ENCODE data around the gene VTI1A. TPM values are rescaled to one million over a fixed set of nuclear protein-coding genes. Genes with fewer than 3 reads are reported as not detected.

VTI1A gene
- total and polyA plus RNA-seq, 9 donors: 8.8 to 23.5 (median 13.4) TPM

- DNase-seq: no peak
- H3K27ac ChIP-seq (ENCODE audit: low read length): no peak overlapping the region
- no peaks in the 10 kb centered on the region for H3K4me1 ChIP-seq (ENCODE audit: control insufficient read depth, insufficient read depth, low read length)
- H3K27me3 ChIP-seq (ENCODE audit: control insufficient read depth, insufficient read depth, low read length): no peaks in the 10 kb centered on the region
- H3K4me3 ChIP-seq (ENCODE audit: low read length): no peak overlapping the region
- no peaks in the 10 kb centered on the region for H3K36me3 ChIP-seq (ENCODE audit: control insufficient read depth, insufficient read depth, low read length)
- no peaks in the 10 kb centered on the region for H3K9me3 ChIP-seq (replicated peaks; ENCODE audit: control insufficient read depth, low read depth, low read length)
Measured at GRCh38 chr10:112515126-112515525, 68.1 kb downstream of the VTI1A start.

GRCh38 chr10:112515852-112516251 is 68.8 kb downstream of the VTI1A start:
- no peaks in the 10 kb centered on the region for H3K27me3 ChIP-seq (ENCODE audit: control insufficient read depth, insufficient read depth, low read length)
- H3K36me3 ChIP-seq (ENCODE audit: control insufficient read depth, insufficient read depth, low read length): no peaks in the 10 kb centered on the region
- H3K27ac ChIP-seq (ENCODE audit: low read length): no peak overlapping the region
- no peak overlapping the region for H3K4me3 ChIP-seq (ENCODE audit: low read length)
- H3K9me3 ChIP-seq (replicated peaks; ENCODE audit: control insufficient read depth, low read depth, low read length): no peaks in the 10 kb centered on the region
- H3K4me1 ChIP-seq (ENCODE audit: control insufficient read depth, insufficient read depth, low read length): no peaks in the 10 kb centered on the region
- no peak for DNase-seq
- WGBS (ENCODE audit: insufficient coverage): no CpG with 5 or more reads among the region's 2 CpGs

GRCh38 chr10:112517451-112517862 is 70.4 kb downstream of the VTI1A start:
- no peaks in the 10 kb centered on the region for H3K36me3 ChIP-seq (ENCODE audit: control insufficient read depth, insufficient read depth, low read length)
- WGBS (ENCODE audit: insufficient coverage): 100% methylated on average over 3 of the region's 5 CpGs

GRCh38 chr10:112519133-112519761 is 72.2 kb downstream of the VTI1A start:
- H3K27me3 ChIP-seq (ENCODE audit: control insufficient read depth, insufficient read depth, low read length): no peaks in the 10 kb centered on the region
- H3K9me3 ChIP-seq (replicated peaks; ENCODE audit: control insufficient read depth, low read depth, low read length): no peaks in the 10 kb centered on the region
- H3K4me3 ChIP-seq (ENCODE audit: low read length): no peak overlapping the region
- no peaks in the 10 kb centered on the region for H3K4me1 ChIP-seq (ENCODE audit: control insufficient read depth, insufficient read depth, low read length)
- DNase-seq: no peak
- no peak overlapping the region for H3K27ac ChIP-seq (ENCODE audit: low read length)
- no peaks in the 10 kb centered on the region for H3K36me3 ChIP-seq (ENCODE audit: control insufficient read depth, insufficient read depth, low read length)
- 94% methylated on average over 2 of the region's 5 CpGs for WGBS (ENCODE audit: insufficient coverage)

More at GRCh38 chr10:112517451-112517862, 70.4 kb downstream of the VTI1A start:
- Histone ChIP-seq H3K27me3 (ENCODE audit: control insufficient read depth, insufficient read depth, low read length) (no peaks in the 10 kb centered on the region), H3K9me3 (replicated peaks; ENCODE audit: control insufficient read depth, low read depth, low read length) (no peaks in the 10 kb centered on the region), H3K4me1 (ENCODE audit: control insufficient read depth, insufficient read depth, low read length) (no peaks in the 10 kb centered on the region), H3K4me3 (ENCODE audit: low read length) (no peak overlapping the region), H3K27ac (ENCODE audit: low read length) (no peak overlapping the region)
- DNase-seq: no peak

- H3K27ac ChIP-seq (ENCODE audit: low read length): no peak overlapping the region
- H3K4me3 ChIP-seq (ENCODE audit: low read length): no peak overlapping the region
- WGBS (ENCODE audit: insufficient coverage): no CpG with 5 or more reads among the region's 1 CpG
- DNase-seq: no peak
- H3K4me1 ChIP-seq (ENCODE audit: control insufficient read depth, insufficient read depth, low read length): no peaks in the 10 kb centered on the region
- H3K36me3 ChIP-seq (ENCODE audit: control insufficient read depth, insufficient read depth, low read length): no peaks in the 10 kb centered on the region
- H3K27me3 ChIP-seq (ENCODE audit: control insufficient read depth, insufficient read depth, low read length): no peaks in the 10 kb centered on the region
- no peaks in the 10 kb centered on the region for H3K9me3 ChIP-seq (replicated peaks; ENCODE audit: control insufficient read depth, low read depth, low read length)
Measured at GRCh38 chr10:112520914-112521313, 73.9 kb downstream of the VTI1A start.

GRCh38 chr10:112524641-112525040 is 77.6 kb downstream of the VTI1A start:
- no peaks in the 10 kb centered on the region for H3K36me3 ChIP-seq (ENCODE audit: control insufficient read depth, insufficient read depth, low read length)
- DNase-seq: no peak
- H3K4me1 ChIP-seq (ENCODE audit: control insufficient read depth, insufficient read depth, low read length): no peaks in the 10 kb centered on the region
- H3K27me3 ChIP-seq (ENCODE audit: control insufficient read depth, insufficient read depth, low read length): no peaks in the 10 kb centered on the region
- H3K27ac ChIP-seq (ENCODE audit: low read length): no peak overlapping the region
- no peaks in the 10 kb centered on the region for H3K9me3 ChIP-seq (replicated peaks; ENCODE audit: control insufficient read depth, low read depth, low read length)
- H3K4me3 ChIP-seq (ENCODE audit: low read length): no peak overlapping the region

- no peaks in the 10 kb centered on the region for H3K36me3 ChIP-seq (ENCODE audit: control insufficient read depth, insufficient read depth, low read length)
- no peaks in the 10 kb centered on the region for H3K4me1 ChIP-seq (ENCODE audit: control insufficient read depth, insufficient read depth, low read length)
- DNase-seq: no peak
- no peaks in the 10 kb centered on the region for H3K9me3 ChIP-seq (replicated peaks; ENCODE audit: control insufficient read depth, low read depth, low read length)
- no peak overlapping the region for H3K27ac ChIP-seq (ENCODE audit: low read length)
- WGBS (ENCODE audit: insufficient coverage): no CpG with 5 or more reads among the region's 3 CpGs
- no peak overlapping the region for H3K4me3 ChIP-seq (ENCODE audit: low read length)
- no peaks in the 10 kb centered on the region for H3K27me3 ChIP-seq (ENCODE audit: control insufficient read depth, insufficient read depth, low read length)
Measured at GRCh38 chr10:112525200-112525599, 78.2 kb downstream of the VTI1A start.

GRCh38 chr10:112526139-112526538 is 79.1 kb downstream of the VTI1A start:
- no peaks in the 10 kb centered on the region for H3K9me3 ChIP-seq (replicated peaks; ENCODE audit: control insufficient read depth, low read depth, low read length)
- no peak overlapping the region for H3K4me3 ChIP-seq (ENCODE audit: low read length)
- no peaks in the 10 kb centered on the region for H3K4me1 ChIP-seq (ENCODE audit: control insufficient read depth, insufficient read depth, low read length)
- 67% methylated on average over 1 of the region's 3 CpGs for WGBS (ENCODE audit: insufficient coverage)
- H3K27ac ChIP-seq (ENCODE audit: low read length): no peak overlapping the region
- H3K27me3 ChIP-seq (ENCODE audit: control insufficient read depth, insufficient read depth, low read length): no peaks in the 10 kb centered on the region
- no peaks in the 10 kb centered on the region for H3K36me3 ChIP-seq (ENCODE audit: control insufficient read depth, insufficient read depth, low read length)
- no peak for DNase-seq

- peak; percentile 82 for DNase-seq
- H3K36me3 ChIP-seq (ENCODE audit: control insufficient read depth, insufficient read depth, low read length): no peaks in the 10 kb centered on the region
- H3K27me3 ChIP-seq (ENCODE audit: control insufficient read depth, insufficient read depth, low read length): no peaks in the 10 kb centered on the region
- H3K4me1 ChIP-seq (ENCODE audit: control insufficient read depth, insufficient read depth, low read length): no peaks in the 10 kb centered on the region
- H3K4me3 ChIP-seq (ENCODE audit: low read length): peak overlapping the region; percentile 18
- H3K27ac ChIP-seq (ENCODE audit: low read length): peak overlapping the region; percentile 77
- H3K9me3 ChIP-seq (replicated peaks; ENCODE audit: control insufficient read depth, low read depth, low read length): no peaks in the 10 kb centered on the region
- 38% methylated on average over 4 of the region's 10 CpGs for WGBS (ENCODE audit: insufficient coverage)
Measured at GRCh38 chr10:112526906-112527305, 79.9 kb downstream of the VTI1A start.

GRCh38 chr10:112528235-112528634 is 81.2 kb downstream of the VTI1A start:
- Histone ChIP-seq H3K4me1 (ENCODE audit: control insufficient read depth, insufficient read depth, low read length) (no peaks in the 10 kb centered on the region), H3K36me3 (ENCODE audit: control insufficient read depth, insufficient read depth, low read length) (no peaks in the 10 kb centered on the region), H3K4me3 (ENCODE audit: low read length) (no peak overlapping the region), H3K9me3 (replicated peaks; ENCODE audit: control insufficient read depth, low read depth, low read length) (no peaks in the 10 kb centered on the region), H3K27ac (ENCODE audit: low read length) (peak overlapping the region; percentile 17), H3K27me3 (ENCODE audit: control insufficient read depth, insufficient read depth, low read length) (no peaks in the 10 kb centered on the region)
- no CpG with 5 or more reads among the region's 1 CpG for WGBS (ENCODE audit: insufficient coverage)
- no peak for DNase-seq

GRCh38 chr10:112531421-112531820 is 84.4 kb downstream of the VTI1A start:
- WGBS (ENCODE audit: insufficient coverage): no CpG with 5 or more reads among the region's 6 CpGs
- no peaks in the 10 kb centered on the region for H3K4me1 ChIP-seq (ENCODE audit: control insufficient read depth, insufficient read depth, low read length)
- no peak overlapping the region for H3K4me3 ChIP-seq (ENCODE audit: low read length)
- no peaks in the 10 kb centered on the region for H3K36me3 ChIP-seq (ENCODE audit: control insufficient read depth, insufficient read depth, low read length)
- no peaks in the 10 kb centered on the region for H3K27me3 ChIP-seq (ENCODE audit: control insufficient read depth, insufficient read depth, low read length)
- H3K9me3 ChIP-seq (replicated peaks; ENCODE audit: control insufficient read depth, low read depth, low read length): no peaks in the 10 kb centered on the region
- peak overlapping the region; percentile 88 for H3K27ac ChIP-seq (ENCODE audit: low read length)
- peak; percentile 61 for DNase-seq
